ENCODE measurements around the gene KRTAP19-7. TPM values are rescaled to one million over a fixed set of nuclear protein-coding genes. Genes with fewer than 3 reads are reported as not detected.

Gene KRTAP19-7, protein sequence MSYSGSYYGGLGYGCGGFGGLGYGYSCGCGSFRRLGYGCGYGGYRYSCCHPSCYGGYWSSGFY
- not detected in 3 replicates for total RNA-seq

DNA sequence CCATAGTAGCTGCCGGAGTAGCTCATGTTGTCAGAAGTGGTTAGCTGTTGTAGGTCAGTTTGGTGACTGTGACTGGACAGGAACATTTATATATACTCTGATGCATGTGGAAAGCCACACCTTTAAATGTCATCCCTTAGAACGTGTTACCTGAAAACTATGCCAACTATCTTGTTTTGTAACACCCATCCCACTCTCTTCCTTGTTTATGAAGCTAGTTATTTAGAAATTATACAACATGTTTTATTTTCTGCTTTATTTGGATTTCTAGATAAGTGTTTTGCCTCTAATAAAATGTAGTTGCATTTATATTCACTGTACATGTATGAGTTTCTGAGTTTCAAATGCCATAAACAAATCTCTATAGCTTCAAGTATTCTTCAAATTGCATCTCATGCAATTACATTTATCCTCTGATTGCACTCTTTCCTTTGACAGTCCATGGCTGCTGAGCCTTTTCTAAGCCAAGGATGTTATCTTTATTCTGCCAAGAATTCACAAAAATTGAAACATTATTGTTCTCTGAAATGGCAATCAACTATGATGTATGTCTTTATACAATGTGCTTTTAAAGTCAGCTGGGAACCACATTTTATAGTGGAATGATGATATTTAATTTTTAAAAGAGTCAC is at the start of gene KRTAP19-7:
KRTAP19-7 (minus strand) TSS at position 51 of the 632 bp plus-strand sequence; CDS start at position 26, 25 bp downstream.
- Mint-ChIP-seq H3K4me3 (no peak within 1 kb of the TSS), H3K36me3 (no peaks in the 10 kb centered on the region), H3K9me3 (peaks cover 31% of the 10 kb centered on the region), H3K27ac (no peak within 1 kb of the TSS), H3K27me3 (ENCODE audit: low read depth) (no peaks in the 10 kb centered on the region), H3K4me1 (no peaks in the 10 kb centered on the region)
- no peak for DNase-seq (ENCODE audit: low spot score in 2 of 2, unreplicated experiment in 2 of 2)
- TF ChIP-seq, protein P1, sequence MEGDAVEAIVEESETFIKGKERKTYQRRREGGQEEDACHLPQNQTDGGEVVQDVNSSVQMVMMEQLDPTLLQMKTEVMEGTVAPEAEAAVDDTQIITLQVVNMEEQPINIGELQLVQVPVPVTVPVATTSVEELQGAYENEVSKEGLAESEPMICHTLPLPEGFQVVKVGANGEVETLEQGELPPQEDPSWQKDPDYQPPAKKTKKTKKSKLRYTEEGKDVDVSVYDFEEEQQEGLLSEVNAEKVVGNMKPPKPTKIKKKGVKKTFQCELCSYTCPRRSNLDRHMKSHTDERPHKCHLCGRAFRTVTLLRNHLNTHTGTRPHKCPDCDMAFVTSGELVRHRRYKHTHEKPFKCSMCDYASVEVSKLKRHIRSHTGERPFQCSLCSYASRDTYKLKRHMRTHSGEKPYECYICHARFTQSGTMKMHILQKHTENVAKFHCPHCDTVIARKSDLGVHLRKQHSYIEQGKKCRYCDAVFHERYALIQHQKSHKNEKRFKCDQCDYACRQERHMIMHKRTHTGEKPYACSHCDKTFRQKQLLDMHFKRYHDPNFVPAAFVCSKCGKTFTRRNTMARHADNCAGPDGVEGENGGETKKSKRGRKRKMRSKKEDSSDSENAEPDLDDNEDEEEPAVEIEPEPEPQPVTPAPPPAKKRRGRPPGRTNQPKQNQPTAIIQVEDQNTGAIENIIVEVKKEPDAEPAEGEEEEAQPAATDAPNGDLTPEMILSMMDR (IDR thresholded peaks at IDR 0.05; ENCODE audit: unreplicated experiment): no peak

- Mint-ChIP-seq H3K27me3 (ENCODE audit: low read depth) (no peaks in the 10 kb centered on the region), H3K4me3 (no peak overlapping the region), H3K4me1 (no peaks in the 10 kb centered on the region), H3K27ac (no peak overlapping the region), H3K9me3 (peaks cover 56% of the 10 kb centered on the region), H3K36me3 (no peaks in the 10 kb centered on the region)
- TF ChIP-seq, protein P1 (IDR thresholded peaks at IDR 0.05; ENCODE audit: unreplicated experiment): no peak
- no peak for DNase-seq (ENCODE audit: low spot score in 2 of 2, unreplicated experiment in 2 of 2)
Observed at GRCh38 chr21:30605968-30606367, 44.9 kb upstream of the KRTAP19-7 start.

DNA sequence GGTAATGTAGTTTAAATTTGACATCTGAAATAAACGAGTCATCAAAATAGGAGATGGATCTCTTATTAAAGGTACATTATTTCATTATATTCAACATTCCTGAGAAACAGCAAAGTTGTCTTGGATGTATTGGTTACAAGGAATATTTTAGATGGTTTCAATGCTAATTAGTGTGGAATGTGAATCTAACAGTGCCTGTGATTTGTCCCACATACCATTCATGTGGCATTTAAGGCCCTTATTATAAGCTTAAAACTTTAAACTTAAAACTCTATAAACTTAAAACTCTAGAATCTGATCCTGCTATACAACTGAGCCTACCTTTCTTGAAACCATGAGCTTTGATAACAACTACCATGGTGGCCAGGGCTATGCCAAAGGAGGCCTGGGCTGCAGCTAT is 39.7 kb upstream of the KRTAP19-7 start, which contains the start of gene KRTAP22-1:
KRTAP22-1 (plus strand) TSS at position 301 of the 400 bp plus-strand sequence.
- Mint-ChIP-seq H3K27me3 (ENCODE audit: low read depth) (no peaks in the 10 kb centered on the region), H3K9me3 (peaks cover 53% of the 10 kb centered on the region), H3K36me3 (no peaks in the 10 kb centered on the region), H3K4me3 (no peak within 1 kb of the TSS), H3K27ac (no peak within 1 kb of the TSS), H3K4me1 (no peaks in the 10 kb centered on the region)
- TF ChIP-seq, protein P1 (IDR thresholded peaks at IDR 0.05; ENCODE audit: unreplicated experiment): no peak
- no peak for DNase-seq (ENCODE audit: low spot score in 2 of 2, unreplicated experiment in 2 of 2)

- TF ChIP-seq, protein P1 (IDR thresholded peaks at IDR 0.05; ENCODE audit: unreplicated experiment): no peak
Observed at GRCh38 chr21:30598802-30599201, 37.7 kb upstream of the KRTAP19-7 start, which contains the start of gene KRTAP6-2. Gene KRTAP6-2 (minus strand): TSS chr21:30598902. CDS start chr21:30598874, 28 bp downstream.

GRCh38 chr21:30592140-30592539 is 31.0 kb upstream of the KRTAP19-7 start, which contains the start of gene KRTAP6-3:
Gene KRTAP6-3 (plus strand): TSS chr21:30592440. CDS start chr21:30592446, 6 bp downstream.
- H3K4me1 Mint-ChIP-seq: no peaks in the 10 kb centered on the region
- DNase-seq (ENCODE audit: low spot score in 2 of 2, unreplicated experiment in 2 of 2): no peak
- no peak within 1 kb of the TSS for H3K27ac Mint-ChIP-seq
- TF ChIP-seq, protein P1 (IDR thresholded peaks at IDR 0.05; ENCODE audit: unreplicated experiment): no peak
- no peaks in the 10 kb centered on the region for H3K36me3 Mint-ChIP-seq
- peaks cover 39% of the 10 kb centered on the region for H3K9me3 Mint-ChIP-seq
- H3K27me3 Mint-ChIP-seq (ENCODE audit: low read depth): no peaks in the 10 kb centered on the region
- no peak within 1 kb of the TSS for H3K4me3 Mint-ChIP-seq

More at GRCh38 chr21:30598802-30599201, 37.7 kb upstream of the KRTAP19-7 start, which contains the start of gene KRTAP6-2:
- Mint-ChIP-seq H3K4me1 (no peaks in the 10 kb centered on the region), H3K27me3 (ENCODE audit: low read depth) (no peaks in the 10 kb centered on the region), H3K27ac (no peak within 1 kb of the TSS), H3K9me3 (peaks cover 62% of the 10 kb centered on the region), H3K36me3 (no peaks in the 10 kb centered on the region), H3K4me3 (no peak within 1 kb of the TSS)
- DNase-seq (ENCODE audit: low spot score in 2 of 2, unreplicated experiment in 2 of 2): no peak

Measured in mesothelial cell of epicardium (in vitro differentiated cells).